Neuron (in vitro differentiated cells): Measurements from ENCODE around the gene LZIC.

Experiments
- H2AFZ ChIP-seq: one replicate; pipeline ENCODE4 v1.6.1; 2013; ENCODE audit warnings: low read depth, mild to moderate bottlenecking, inconsistent platforms, low read length, moderate library complexity
- H3K27me3 ChIP-seq: one replicate; pipeline ENCODE4 v1.6.1; 2013; ENCODE audit warnings: low read length; ENCODE audit not compliant: insufficient read depth
- H3K36me3 ChIP-seq: one replicate; pipeline ENCODE4 v1.6.1; 2013; ENCODE audit warnings: low read length; ENCODE audit not compliant: insufficient read depth
- H3K4me1 ChIP-seq: one replicate; pipeline ENCODE4 v1.6.1; 2013; ENCODE audit warnings: low read length; ENCODE audit not compliant: insufficient read depth
- H3K4me3 ChIP-seq: 2 replicates; pipeline ENCODE4 v1.5.1; 2013; ENCODE audit warnings: mild to moderate bottlenecking, low read length, moderate library complexity
- H3K9me3 ChIP-seq: one replicate; pipeline ENCODE4 v1.6.1; 2013; ENCODE audit warnings: low read length

Gene LZIC

GRCh38 chr1:9888886-9889285 lies 54.3 kb downstream of the LZIC start:
- Histone ChIP-seq H3K9me3 (no peaks in the 10 kb centered on the region), H3K27me3 (no peaks in the 10 kb centered on the region), H3K4me3 (no peak overlapping the region), H3K4me1 (peaks cover 5% of the 10 kb centered on the region), H2AFZ (no peak overlapping the region), H3K36me3 (no peaks in the 10 kb centered on the region)

- H2AFZ ChIP-seq, result no peak overlapping the region
- no peak overlapping the region for H3K4me3 ChIP-seq
- H3K9me3 ChIP-seq, result no peaks in the 10 kb centered on the region
- peaks cover 5% of the 10 kb centered on the region for H3K4me1 ChIP-seq
- H3K27me3 ChIP-seq, result no peaks in the 10 kb centered on the region
- no peaks in the 10 kb centered on the region for H3K36me3 ChIP-seq
Observed at GRCh38 chr1:9887070-9887469, 56.1 kb downstream of the LZIC start.

GRCh38 chr1:9886092-9886742 lies 57.0 kb downstream of the LZIC start:
- no peaks in the 10 kb centered on the region for H3K27me3 ChIP-seq

DNA sequence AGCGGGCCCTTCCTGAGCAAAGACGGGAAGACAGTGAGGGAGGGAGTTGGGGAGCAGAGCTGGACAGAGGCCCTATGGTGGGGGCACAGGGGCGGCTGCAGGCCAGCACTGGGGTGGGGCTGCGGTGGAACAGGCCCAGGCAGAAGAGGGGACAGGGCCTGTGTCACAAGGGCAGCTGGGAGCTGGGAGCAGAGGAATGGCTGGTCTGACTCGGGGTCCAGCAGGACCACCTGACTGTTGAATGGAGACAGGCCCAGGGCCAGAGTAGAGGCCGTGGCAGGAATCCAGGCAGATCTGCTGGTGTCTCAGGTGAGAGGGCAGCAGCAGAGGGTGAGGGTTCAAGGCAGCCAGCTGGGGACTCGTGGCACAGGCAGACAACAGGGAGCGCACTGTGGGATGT lies 58.4 kb downstream of the LZIC start:
- no peaks in the 10 kb centered on the region for H3K36me3 ChIP-seq
- H3K4me1 ChIP-seq, result no peaks in the 10 kb centered on the region
- H3K9me3 ChIP-seq, result no peaks in the 10 kb centered on the region
- H3K27me3 ChIP-seq, result no peaks in the 10 kb centered on the region
- no peak overlapping the region for H3K4me3 ChIP-seq
- no peak overlapping the region for H2AFZ ChIP-seq

More at GRCh38 chr1:9886092-9886742, 57.0 kb downstream of the LZIC start:
- Histone ChIP-seq H3K36me3 (no peaks in the 10 kb centered on the region), H3K4me1 (peaks cover 5% of the 10 kb centered on the region), H3K4me3 (no peak overlapping the region), H2AFZ (no peak overlapping the region), H3K9me3 (no peaks in the 10 kb centered on the region)

- no peaks in the 10 kb centered on the region for H3K9me3 ChIP-seq
- H3K27me3 ChIP-seq, result no peaks in the 10 kb centered on the region
- H3K4me3 ChIP-seq, result no peak overlapping the region
- H2AFZ ChIP-seq, result no peak overlapping the region
- H3K4me1 ChIP-seq, result no peaks in the 10 kb centered on the region
- no peaks in the 10 kb centered on the region for H3K36me3 ChIP-seq
Observed at GRCh38 chr1:9883585-9884449, 59.4 kb downstream of the LZIC start.

DNA sequence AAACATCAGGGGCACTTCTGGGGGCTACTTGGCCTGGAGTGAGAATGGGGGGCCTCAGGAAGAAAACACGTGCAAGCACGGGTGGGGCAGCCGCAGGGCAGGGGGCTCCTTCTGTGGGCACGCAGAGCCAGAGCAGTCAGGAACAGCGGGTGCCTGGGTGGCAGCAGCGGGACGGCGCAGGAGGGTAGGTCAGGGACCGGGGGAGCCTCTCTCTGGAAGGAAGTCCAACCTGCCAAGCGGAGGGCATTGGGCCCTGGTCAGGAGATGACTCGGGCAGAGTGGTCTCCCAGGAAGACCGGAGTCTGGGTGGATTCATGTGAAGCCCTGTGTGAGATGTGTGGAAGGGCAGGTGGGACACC lies 60.3 kb downstream of the LZIC start:
- Histone ChIP-seq H3K4me3 (no peak overlapping the region), H3K4me1 (no peaks in the 10 kb centered on the region), H3K9me3 (no peaks in the 10 kb centered on the region), H3K36me3 (no peaks in the 10 kb centered on the region), H3K27me3 (no peaks in the 10 kb centered on the region), H2AFZ (no peak overlapping the region)

DNA sequence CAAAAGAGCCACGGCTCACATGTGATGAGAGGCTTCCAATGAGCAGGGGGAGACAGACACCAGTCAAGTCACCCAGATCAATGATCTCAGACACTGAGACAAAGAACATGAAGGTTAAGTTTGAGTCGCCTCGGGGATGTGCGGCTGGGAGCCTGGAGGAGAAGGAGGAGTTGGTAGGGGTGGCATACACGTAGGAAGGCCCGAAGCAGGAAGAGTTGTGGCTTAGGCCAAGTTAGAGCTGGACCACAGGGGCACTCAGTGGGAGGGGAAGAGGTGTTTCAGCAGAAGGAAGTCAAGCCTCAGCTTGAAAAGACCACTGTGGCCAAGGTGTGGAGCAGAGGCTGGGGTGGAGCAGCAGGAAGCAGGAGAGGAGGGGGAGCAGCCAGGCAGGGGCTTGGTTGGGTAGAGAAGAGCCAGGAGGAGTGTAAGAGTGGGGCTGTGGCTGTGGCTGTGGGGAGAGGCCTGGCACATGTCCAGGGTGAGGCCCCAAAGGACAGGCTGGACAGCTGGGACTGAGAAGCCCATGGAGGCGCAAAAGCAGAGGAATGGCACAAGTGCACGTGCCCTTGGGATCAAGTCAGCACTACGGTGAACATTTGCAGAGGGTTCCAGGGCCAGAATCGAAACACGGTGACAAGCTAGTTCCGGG lies 60.8 kb downstream of the LZIC start:
- no peak overlapping the region for H2AFZ ChIP-seq
- H3K9me3 ChIP-seq, result no peaks in the 10 kb centered on the region
- no peaks in the 10 kb centered on the region for H3K36me3 ChIP-seq
- H3K4me3 ChIP-seq, result no peak overlapping the region
- no peaks in the 10 kb centered on the region for H3K27me3 ChIP-seq
- no peaks in the 10 kb centered on the region for H3K4me1 ChIP-seq

DNA sequence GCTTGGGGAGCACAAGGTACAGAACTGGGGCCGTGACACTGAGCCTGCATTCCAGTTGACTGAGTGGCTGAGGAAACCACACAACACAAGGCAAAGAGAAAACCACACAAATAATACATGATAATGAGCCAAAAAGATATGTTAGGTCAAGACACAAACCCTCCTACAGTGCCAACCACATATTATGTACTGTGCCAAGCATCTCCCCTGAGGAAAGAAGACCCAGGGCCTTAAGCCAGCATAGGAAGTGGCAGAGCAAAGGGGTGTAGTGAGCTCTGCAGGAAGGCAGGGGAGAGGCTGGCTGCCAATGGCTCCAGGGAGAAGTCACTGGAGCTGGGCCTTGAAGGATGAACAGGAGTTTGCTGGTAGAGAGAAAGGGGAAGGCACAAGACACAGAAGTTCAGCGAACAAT lies 61.3 kb downstream of the LZIC start:
- Histone ChIP-seq H3K4me1 (no peaks in the 10 kb centered on the region), H2AFZ (no peak overlapping the region), H3K9me3 (no peaks in the 10 kb centered on the region), H3K27me3 (no peaks in the 10 kb centered on the region), H3K36me3 (no peaks in the 10 kb centered on the region), H3K4me3 (no peak overlapping the region)
